Activated T-cell treated with anti-CD3 and anti-CD28 coated beads, Interleukin-2, amount 50 U/mL, for 48 hours (primary cell): Measurements from ENCODE around the gene HES1.
"Not testable (repeated sequence)": the region's sequence is repeated elsewhere in the genome, so short reads cannot be mapped to it uniquely, and the experiment has no call there.

Experiments used
- DNase-seq, 2 experiments: peaks; one replicate each; pipeline ENCODE4 v3.0.0-alpha.2; 2020

Gene HES1

GRCh38 chr3:194142156-194142910, 6.4 kb downstream of the HES1 start:
- no peak for DNase-seq

GRCh38 chr3:194145702-194146101, 9.8 kb downstream of the HES1 start:
- DNase-seq: no peak

GRCh38 chr3:194147679-194148078, 11.7 kb downstream of the HES1 start:
- no peak for DNase-seq

GRCh38 chr3:194148383-194148782, 12.4 kb downstream of the HES1 start:
- no peak for DNase-seq

GRCh38 chr3:194150252-194150934, 14.4 kb downstream of the HES1 start:
- no peak for DNase-seq

GRCh38 chr3:194150935-194151302, 15.0 kb downstream of the HES1 start:
- DNase-seq: not testable (repeated sequence)

GRCh38 chr3:194154346-194154745, 18.4 kb downstream of the HES1 start:
- no peak for DNase-seq

- no peak for DNase-seq
Measured at GRCh38 chr3:194156095-194156494, 20.1 kb downstream of the HES1 start.

GRCh38 chr3:194158942-194159439, 23.0 kb downstream of the HES1 start:
- no peak for DNase-seq

- no peak for DNase-seq
Measured at GRCh38 chr3:194160158-194160557, 24.2 kb downstream of the HES1 start.

GRCh38 chr3:194161131-194162045, 25.4 kb downstream of the HES1 start:
- DNase-seq: no peak

- no peak for DNase-seq
Measured at GRCh38 chr3:194162070-194162678, 26.2 kb downstream of the HES1 start.

GRCh38 chr3:194162817-194163584, 27.1 kb downstream of the HES1 start:
- DNase-seq: no peak

- DNase-seq: no peak
Measured at GRCh38 chr3:194163697-194164096, 27.7 kb downstream of the HES1 start.

GRCh38 chr3:194164861-194165260, 28.9 kb downstream of the HES1 start:
- no peak for DNase-seq

GRCh38 chr3:194165271-194166018, 29.5 kb downstream of the HES1 start:
- no peak for DNase-seq

- DNase-seq: no peak
Measured at GRCh38 chr3:194166682-194167479, 30.9 kb downstream of the HES1 start.

GRCh38 chr3:194167480-194168282, 31.7 kb downstream of the HES1 start:
- DNase-seq: no peak

- DNase-seq: no peak
Measured at GRCh38 chr3:194168994-194169393, 33.0 kb downstream of the HES1 start.

- DNase-seq: no peak
Measured at GRCh38 chr3:194169595-194169994, 33.6 kb downstream of the HES1 start.
